Neural crest cell (in vitro differentiated cells): ENCODE results near the gene MTMR4. TPM values are rescaled to one million over a fixed set of nuclear protein-coding genes. Genes with fewer than 3 reads are reported as not detected.

Experiments used
- DNase-seq: peaks from one replicate; pipeline ENCODE4 v3.0.0; 2021; ENCODE audit warnings: low read depth, mixed read lengths, low spot score
- H3K27ac Mint-ChIP-seq: one replicate; pipeline ENCODE4 v1.8.0; 2021; ENCODE audit warnings: mild to moderate bottlenecking, mixed read lengths; ENCODE audit not compliant: unreplicated experiment
- H3K27me3 Mint-ChIP-seq: 2 replicates; pipeline ENCODE4 v1.8.0; 2021; ENCODE audit warnings: low read depth, mild to moderate bottlenecking, mixed read lengths
- H3K36me3 Mint-ChIP-seq: 2 replicates; pipeline ENCODE4 v1.8.0; 2021; ENCODE audit warnings: low read depth, mild to moderate bottlenecking, mixed read lengths
- H3K4me1 Mint-ChIP-seq: 2 replicates; pipeline ENCODE4 v1.8.0; 2021; ENCODE audit warnings: mixed read lengths
- H3K4me3 Mint-ChIP-seq: one replicate; pipeline ENCODE4 v1.8.0; 2021; ENCODE audit warnings: mild to moderate bottlenecking, mixed read lengths
- H3K9me3 Mint-ChIP-seq: 2 replicates; pipeline ENCODE4 v1.8.0; 2021; ENCODE audit warnings: mixed read lengths
- CTCF ChIP-seq: fragments of 200-600 bp; sonication (generic); conservative IDR thresholded peaks from 2 replicates; pipeline ENCODE4 v1.5.0; 2021; ENCODE audit warnings: antibody characterized with exemption, mild to moderate bottlenecking
- total RNA-seq: library from RNA; stranded (reverse); gene quantifications from 2 replicates; pipeline ENCODE4 v1.2.1, GENCODE V29; 2021

MTMR4 gene
- total RNA-seq, 1 donor from 2014 or later = 97.4 TPM

- DNase-seq = no peak
- Mint-ChIP-seq H3K4me3 (peak overlapping the region; percentile 94), H3K27ac (peak overlapping the region; percentile 35), H3K27me3 (peaks cover 2% of the 10 kb centered on the region), H3K36me3 (no peaks in the 10 kb centered on the region), H3K4me1 (peaks cover 49% of the 10 kb centered on the region), H3K9me3 (no peaks in the 10 kb centered on the region)
- TF ChIP-seq CTCF = no peak
Measured at GRCh38 chr17:58516644-58517377, 2.4 kb upstream of the MTMR4 start.

GRCh38 chr17:58515286-58515685, 848 bp upstream of the MTMR4 start:
- Mint-ChIP-seq H3K4me3 (peak overlapping the region; percentile 94), H3K36me3 (peaks cover 11% of the 10 kb centered on the region), H3K27ac (no peak overlapping the region), H3K27me3 (peaks cover 2% of the 10 kb centered on the region), H3K4me1 (peaks cover 49% of the 10 kb centered on the region), H3K9me3 (no peaks in the 10 kb centered on the region)
- TF ChIP-seq CTCF = no peak
- no peak for DNase-seq

GRCh38 chr17:58514770-58515157, 326 bp upstream of the MTMR4 start:
- no peak overlapping the region for H3K27ac Mint-ChIP-seq

GRCh38 chr17:58513267-58513964, 1.0 kb downstream of the MTMR4 start:
- peaks cover 44% of the 10 kb centered on the region for H3K4me1 Mint-ChIP-seq
- H3K9me3 Mint-ChIP-seq = no peaks in the 10 kb centered on the region
- peak overlapping the region; percentile 96 for H3K4me3 Mint-ChIP-seq
- peaks cover 2% of the 10 kb centered on the region for H3K27me3 Mint-ChIP-seq
- TF ChIP-seq CTCF = no peak
- peaks cover 19% of the 10 kb centered on the region for H3K36me3 Mint-ChIP-seq
- DNase-seq = no peak
- peak overlapping the region; percentile 95 for H3K27ac Mint-ChIP-seq

More at GRCh38 chr17:58514770-58515157, 326 bp upstream of the MTMR4 start:
- Mint-ChIP-seq H3K4me3 (peak overlapping the region; percentile 94), H3K9me3 (no peaks in the 10 kb centered on the region), H3K27me3 (peaks cover 2% of the 10 kb centered on the region), H3K36me3 (peaks cover 15% of the 10 kb centered on the region), H3K4me1 (peaks cover 49% of the 10 kb centered on the region)
- TF ChIP-seq CTCF = no peak
- DNase-seq = no peak

- no peak for TF ChIP-seq CTCF
- Mint-ChIP-seq H3K4me3 (peak overlapping the region; percentile 11), H3K36me3 (peaks cover 19% of the 10 kb centered on the region), H3K4me1 (peaks cover 22% of the 10 kb centered on the region), H3K27ac (no peak overlapping the region), H3K9me3 (no peaks in the 10 kb centered on the region), H3K27me3 (no peaks in the 10 kb centered on the region)
- DNase-seq = no peak
Measured at GRCh38 chr17:58510075-58510474, 4.4 kb downstream of the MTMR4 start.
